GM12892 (cell line): ENCODE measurements around the gene PTAR1.

ENCODE experiments used
- DNase-seq: peaks from one replicate; pipeline ENCODE4 v3.0.0; 2011; ENCODE audit not compliant: insufficient read length
- FAIRE-seq: peaks from 2 replicates; lab custom pipeline; 2011; peaks lifted over from hg19 to GRCh38; lab: Jason Lieb, UNC
- POLR2A ChIP-seq: IDR thresholded peaks from 2 replicates; pipeline ENCODE4 v1.6.1; 2011; ENCODE audit warnings: low read depth, low read length, control low read depth
- POLR2AphosphoS5 ChIP-seq: IDR thresholded peaks from 2 replicates; pipeline ENCODE4 v1.6.1; 2011; ENCODE audit warnings: low read depth, low read length, control low read depth
- TAF1 ChIP-seq: IDR thresholded peaks from 2 replicates; pipeline ENCODE4 v1.6.1; 2011; ENCODE audit warnings: low read depth, mild to moderate bottlenecking, control low read depth, low read length, borderline replicate concordance

Gene PTAR1

GRCh38 chr9:69671311-69671878 is 88.4 kb downstream of the PTAR1 start:
- no peak for TF ChIP-seq TAF1
- FAIRE-seq (no peak), DNase-seq (no peak)

GRCh38 chr9:69667306-69667705 is 92.5 kb downstream of the PTAR1 start:
- no peak for DNase-seq

GRCh38 chr9:69660304-69660703 is 99.5 kb downstream of the PTAR1 start:
- no peak for DNase-seq
- TF ChIP-seq TAF1 (no peak), POLR2A (no peak), POLR2AphosphoS5 (no peak)
- no peak for FAIRE-seq

More at GRCh38 chr9:69667306-69667705, 92.5 kb downstream of the PTAR1 start:
- FAIRE-seq = no peak
- no peak for TF ChIP-seq POLR2A
- no peak for TF ChIP-seq TAF1
- TF ChIP-seq POLR2AphosphoS5 = no peak
